ENCODE results near the gene SGMS1.
A peak's percentile ranks its signal among the peaks of the same experiment; 100 is the strongest.
"Not testable (repeated sequence)": the region's sequence is repeated elsewhere in the genome, so short reads cannot be mapped to it uniquely, and the experiment has no call there.

The SGMS1 gene

DNA sequence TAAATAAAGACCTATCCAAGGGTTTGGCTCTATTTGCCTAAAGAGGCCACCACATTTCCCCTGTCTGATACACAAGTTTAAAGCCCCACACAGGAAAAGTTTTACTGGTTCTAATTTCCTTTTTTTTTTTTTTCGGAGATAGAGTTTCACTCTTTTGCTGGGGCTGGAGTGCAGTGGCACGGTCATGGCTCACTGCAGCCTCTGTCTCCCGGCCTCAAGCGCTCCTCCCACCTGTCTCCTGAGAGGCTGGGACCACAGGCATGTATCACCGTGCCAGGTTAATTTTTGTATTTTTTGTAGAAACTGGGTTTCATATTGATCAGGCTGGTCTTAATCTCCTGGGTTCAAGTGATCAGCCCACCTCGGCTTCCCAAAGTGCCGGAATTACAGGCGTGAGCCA lies 319.1 kb downstream of the SGMS1 start:
- DNase-seq (ENCODE audit: low spot score) = no peak

DNA sequence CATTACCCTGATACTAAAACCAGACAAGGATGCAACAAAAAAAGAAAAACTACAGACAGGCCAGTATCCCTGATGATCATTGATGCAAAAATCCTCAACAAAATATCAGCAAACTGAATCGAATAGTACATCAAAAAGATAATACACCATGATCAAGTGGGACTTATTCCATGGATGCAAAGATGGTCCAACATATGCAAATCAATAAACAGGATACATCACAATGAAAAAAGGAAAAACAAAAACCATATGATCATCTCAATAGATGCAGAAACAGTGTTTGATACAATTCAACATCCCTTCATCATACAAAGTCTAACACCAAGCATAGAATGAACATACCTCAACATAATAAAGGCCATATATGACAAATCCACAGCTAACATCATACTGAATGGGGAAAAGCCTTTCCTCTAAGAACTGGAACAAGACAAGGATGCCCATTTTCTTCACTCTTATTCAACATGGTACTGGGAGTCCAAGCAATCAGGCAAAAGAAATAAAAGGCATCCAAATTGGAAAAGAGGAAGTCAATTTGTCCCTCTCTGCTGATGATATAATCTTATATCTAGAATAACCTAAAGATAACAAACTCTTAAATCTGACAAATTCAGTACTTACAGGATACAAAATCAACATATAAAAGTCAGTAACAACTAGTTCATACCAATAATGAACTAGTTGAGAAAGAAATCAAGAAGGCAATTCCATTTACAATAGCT lies 323.6 kb downstream of the SGMS1 start:
- no peak for DNase-seq (ENCODE audit: low spot score)

DNA sequence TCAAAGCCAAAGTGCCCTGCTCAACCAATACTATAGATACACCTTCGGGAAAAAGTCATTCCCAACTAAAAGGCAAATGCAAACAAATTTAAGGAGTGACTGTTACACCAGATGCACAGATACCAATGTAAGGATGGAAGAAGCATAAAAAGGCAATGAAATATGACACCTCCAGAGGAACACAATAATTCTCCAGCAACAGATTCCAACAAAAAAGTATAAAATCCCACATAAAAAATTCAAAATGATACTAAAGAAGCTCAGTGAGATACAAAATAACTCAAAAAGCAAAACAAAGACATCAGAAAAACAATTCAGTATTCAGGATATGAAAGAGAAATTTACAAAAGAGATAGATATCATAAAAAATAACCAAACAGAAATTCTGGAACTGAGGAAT lies 328.4 kb downstream of the SGMS1 start:
- DNase-seq (ENCODE audit: low spot score) = no peak

DNA sequence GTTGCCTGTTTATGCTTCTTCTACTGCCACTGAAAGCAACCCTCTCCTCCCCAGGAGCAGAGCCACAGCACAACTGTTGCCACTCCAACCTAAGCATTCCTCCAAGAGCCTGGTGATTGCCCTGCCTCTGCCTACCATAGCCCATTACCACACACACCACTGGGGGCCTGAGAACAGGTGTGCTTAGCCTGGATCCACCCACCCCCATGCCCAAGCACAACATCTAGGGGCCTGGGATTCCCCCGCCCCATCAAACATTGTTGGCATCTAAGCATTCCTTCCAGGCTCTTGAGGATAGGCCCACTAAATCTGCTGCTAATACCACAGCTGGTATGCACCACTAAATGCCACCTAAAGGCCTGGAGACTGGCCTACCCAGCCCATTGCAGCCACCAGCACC lies 329.2 kb downstream of the SGMS1 start:
- no peak for DNase-seq (ENCODE audit: low spot score)

DNA sequence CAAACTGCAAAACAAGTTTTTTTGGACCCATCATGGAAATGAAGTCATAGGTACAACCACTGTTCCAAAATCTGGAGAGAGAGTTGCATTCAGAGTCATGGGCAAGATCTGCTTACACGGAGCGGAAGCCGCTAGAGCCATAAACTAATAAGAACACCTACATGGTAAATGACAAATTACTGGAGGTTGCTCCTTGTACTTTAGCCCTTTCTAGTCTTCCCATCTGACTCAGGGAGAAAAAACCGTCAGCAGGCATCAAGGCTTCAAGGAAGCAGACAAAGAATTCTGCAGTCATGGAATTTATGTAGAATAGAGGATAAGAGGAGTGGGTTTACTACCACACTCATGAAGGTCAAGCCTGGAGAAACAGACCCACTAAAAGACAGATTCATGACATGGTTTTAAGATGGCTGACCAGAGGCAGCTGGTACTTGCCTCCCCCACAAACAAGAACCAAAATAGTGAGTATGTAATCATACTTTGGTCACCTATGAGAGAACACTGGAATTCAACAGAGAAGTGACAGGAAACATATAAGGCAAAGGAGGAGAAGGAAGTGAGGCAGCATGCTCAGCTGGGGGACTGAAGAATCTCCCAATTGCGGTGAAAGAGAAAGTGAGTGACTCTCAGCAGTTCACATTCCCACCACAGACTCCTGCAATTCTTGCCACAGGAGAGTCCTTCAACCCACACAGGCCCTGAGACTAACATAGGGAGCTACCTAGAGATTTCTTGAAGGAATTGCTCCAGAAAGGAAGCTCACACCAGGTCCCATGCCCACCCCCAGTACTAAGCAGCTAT lies 330.0 kb downstream of the SGMS1 start:
- DNase-seq (ENCODE audit: low spot score) = peak; percentile 43

DNA sequence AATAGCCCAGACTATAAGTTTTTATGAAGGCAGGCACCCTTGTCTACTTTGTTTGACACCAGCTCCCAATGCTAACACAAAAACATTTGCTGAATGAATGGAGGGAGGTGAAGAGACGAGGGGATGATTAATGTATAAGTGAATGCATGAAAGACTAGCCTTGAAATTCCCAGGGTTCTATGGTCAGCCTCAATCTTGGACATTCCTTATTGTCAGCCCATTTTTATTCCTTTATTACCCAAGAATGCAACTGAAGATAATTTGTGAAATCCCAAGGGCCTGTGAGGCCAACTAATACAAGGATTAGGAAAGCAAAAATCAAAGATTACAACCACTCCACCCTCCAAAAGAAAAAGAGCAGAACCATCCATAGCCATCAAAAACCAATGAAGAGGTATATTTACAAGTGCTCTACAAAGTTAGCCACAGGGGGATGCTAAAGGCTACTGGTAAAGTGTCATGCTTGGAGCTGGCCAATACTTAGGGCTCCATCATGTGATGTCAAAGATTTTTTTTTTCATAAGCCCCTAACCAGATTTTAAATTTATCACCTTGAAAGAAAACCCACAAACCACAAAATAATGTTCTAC lies 332.4 kb downstream of the SGMS1 start:
- DNase-seq (ENCODE audit: low spot score) = peak; percentile 3

DNA sequence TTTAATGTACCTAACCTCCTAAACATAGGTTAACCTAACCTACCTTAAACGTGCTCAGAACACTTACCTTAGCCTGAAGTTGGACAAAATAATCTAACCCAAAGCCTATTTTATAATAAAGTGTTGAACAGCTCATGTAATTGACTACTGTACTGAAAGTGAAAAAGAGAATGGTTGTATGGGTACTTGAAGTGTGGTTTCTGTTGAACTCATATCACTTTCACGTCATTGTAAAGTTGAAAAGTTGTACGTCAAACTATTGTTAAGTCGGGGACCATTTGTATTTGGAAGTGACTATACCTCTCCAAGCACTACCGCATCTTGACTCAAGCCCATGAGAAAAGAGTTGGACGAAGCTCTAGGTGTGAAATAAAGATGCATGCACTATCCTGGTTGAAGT lies 334.6 kb downstream of the SGMS1 start:
- DNase-seq (ENCODE audit: low spot score) = no peak

DNA sequence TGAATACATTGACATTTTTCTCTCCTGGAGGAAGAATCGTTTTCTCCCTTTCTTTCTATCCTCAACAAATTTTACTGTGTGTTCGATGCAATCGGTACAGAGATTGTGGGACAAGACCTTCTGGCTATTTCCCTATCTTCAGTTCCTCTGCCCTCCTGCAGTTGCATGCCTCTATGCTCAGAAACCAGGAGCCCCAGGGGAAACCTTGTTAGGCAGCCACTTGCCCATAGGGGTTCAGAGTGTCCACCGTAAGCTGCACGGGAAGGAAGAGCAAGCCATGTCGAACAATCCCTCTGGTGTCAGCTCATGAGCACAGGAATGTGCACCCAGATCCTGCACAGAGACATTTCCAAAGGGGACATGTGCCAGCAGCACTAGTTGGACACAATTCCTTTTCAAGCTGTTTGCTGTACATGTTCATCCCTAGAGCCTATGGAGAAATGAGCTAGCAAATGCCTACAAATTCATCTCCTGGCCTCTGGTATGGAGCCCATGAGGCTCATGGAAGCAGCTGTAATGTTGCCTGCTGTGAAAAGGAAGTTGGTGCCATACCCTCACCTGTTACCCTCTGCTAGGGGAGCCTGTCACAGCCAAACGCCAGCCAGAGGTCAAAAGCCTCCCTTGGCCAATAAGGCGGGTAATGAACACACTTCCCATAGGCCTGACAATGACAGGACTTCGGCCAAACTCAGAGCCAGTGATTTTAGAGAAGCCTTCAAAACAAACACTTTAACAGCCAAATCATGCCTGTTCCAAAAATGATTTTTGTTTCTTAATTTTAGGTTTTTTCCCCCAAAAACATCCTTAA lies 336.6 kb downstream of the SGMS1 start:
- no peak for DNase-seq (ENCODE audit: low spot score)

DNA sequence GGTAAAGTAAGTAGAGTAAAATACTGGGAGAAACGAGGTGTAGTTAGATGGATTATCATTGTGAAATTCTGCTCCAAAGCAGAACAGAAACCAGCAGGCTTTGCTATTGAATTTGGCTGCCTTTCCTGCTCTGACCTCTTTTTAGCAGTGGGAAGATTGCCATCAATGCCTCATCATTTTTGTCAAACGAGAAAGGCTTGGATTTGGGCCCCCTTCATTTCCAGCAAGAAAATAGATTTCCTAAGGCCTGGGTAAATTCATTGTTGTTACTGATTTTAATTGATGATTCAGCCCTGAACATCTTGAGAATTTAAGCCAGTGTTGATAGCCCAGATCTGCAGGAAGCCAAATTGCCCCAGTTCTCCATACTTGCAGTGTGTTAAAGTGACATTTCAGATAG lies 337.2 kb downstream of the SGMS1 start:
- no peak for DNase-seq (ENCODE audit: low spot score)

DNA sequence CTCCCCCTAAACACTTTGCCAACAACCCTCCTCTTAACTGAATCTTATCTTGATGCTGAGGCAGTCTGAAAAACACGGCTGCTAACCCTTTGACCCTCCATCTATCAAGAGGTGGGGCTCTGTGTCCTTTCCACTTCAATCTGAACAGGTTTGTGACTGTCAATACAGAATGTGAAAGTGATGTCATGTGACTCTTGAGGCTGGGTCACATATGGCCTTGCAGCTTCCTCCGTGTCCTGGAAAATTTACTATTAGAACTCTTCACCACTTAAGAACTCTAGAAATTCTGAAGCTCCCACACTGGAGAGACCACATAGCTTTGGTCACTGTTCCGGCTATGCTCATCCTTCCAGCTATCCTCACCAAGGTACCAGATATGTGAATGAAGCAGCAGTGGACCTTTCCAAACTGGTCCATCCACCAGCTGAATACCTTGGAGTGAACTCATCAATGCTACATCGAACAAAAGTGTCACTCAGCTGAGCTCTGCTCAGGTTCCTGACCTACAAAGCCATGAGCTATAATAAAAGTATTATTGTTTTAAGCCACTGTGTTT lies 341.7 kb downstream of the SGMS1 start:
- no peak for DNase-seq (ENCODE audit: low spot score)

DNA sequence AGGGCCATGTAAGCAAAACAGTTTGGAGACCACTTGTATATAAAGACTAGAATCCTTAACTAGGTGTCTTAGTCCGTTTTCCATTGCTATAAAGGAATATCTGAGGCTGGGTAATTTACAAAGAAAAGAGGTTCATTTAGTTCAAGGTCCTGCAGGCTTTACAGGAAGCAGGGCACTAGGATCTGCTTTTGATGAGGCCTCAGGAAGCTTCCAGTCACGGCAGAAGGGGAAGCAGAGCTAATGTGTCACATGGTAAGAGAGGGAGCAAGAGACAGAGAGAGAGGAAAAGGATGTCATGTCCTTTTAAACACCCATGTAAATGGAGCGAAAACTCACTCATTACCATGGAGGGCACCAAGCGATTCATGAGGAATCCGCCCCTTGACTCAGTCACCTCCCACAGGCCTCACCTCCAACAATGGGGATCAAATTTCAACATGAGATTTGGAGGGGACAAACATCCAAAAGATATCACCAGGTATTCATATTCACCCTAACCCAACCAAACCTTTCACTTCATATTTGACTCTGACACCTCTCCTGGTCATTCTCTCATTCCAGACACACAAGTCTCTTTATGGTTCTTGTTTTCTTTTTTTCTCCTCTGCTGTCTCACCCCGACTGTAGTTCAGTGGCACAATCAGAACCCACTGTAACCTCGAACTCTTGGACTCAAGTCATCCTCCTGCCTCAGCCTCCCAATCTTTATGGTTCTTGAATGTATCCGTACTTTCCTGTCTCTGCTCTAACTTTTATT lies 342.4 kb downstream of the SGMS1 start:
- DNase-seq (ENCODE audit: low spot score) = no peak

DNA sequence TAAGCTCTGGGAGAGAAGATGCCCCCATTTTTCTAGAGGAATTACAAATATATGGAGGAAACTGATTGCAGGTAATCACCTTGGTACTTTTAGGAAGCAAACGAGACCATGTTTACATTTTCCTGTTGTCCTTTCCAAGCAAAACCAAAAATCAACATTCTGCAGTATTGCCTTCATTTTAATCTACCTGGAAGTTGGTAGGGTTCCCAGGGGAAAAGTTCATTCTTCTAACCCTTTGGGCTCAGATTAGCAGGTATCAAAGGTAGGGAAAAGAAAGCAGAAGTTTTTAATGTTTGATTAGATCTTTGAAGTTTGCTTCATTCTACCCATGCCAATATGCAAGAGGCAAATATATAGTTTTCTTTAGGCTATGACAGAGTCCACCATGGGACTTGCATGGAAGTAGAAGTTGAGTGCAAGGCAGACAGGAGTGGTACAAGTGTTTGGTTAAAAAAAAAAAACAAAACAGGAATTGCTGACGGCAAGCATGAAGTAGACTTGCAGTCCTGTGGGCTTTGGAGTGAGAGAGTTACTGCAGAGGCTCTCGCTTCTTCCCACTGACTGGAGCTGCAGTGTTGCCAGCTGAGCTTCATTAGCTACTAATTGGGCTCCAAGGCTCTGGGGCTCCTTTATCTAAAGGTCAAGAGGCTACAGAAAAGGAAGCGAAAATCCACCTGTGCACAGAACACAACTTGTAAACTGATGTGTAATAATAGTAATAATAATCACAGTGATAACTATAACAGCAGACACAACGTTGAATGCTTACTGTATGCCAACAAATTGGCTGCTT lies 343.5 kb downstream of the SGMS1 start:
- DNase-seq (ENCODE audit: low spot score) = no peak

DNA sequence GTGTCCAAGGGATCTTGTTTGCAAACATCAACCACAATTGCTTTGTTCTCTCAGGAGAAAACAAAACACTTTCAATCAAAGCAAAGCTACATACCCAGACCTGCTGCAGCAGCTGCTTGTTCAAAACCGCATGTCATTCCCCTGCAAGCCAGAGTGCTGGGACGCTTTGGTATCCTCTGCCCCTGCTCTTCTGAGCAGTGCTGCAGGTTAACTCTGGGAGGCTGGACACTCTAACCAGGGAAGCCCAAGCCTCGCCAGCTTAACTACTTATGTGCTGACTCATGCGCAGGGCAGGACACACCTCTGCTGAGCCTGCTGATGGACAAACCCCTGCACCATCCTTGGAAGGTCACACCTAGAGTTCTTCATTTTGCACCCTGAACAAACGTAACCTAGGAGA lies 344.3 kb downstream of the SGMS1 start:
- peak; percentile 53 for DNase-seq (ENCODE audit: low spot score)

DNA sequence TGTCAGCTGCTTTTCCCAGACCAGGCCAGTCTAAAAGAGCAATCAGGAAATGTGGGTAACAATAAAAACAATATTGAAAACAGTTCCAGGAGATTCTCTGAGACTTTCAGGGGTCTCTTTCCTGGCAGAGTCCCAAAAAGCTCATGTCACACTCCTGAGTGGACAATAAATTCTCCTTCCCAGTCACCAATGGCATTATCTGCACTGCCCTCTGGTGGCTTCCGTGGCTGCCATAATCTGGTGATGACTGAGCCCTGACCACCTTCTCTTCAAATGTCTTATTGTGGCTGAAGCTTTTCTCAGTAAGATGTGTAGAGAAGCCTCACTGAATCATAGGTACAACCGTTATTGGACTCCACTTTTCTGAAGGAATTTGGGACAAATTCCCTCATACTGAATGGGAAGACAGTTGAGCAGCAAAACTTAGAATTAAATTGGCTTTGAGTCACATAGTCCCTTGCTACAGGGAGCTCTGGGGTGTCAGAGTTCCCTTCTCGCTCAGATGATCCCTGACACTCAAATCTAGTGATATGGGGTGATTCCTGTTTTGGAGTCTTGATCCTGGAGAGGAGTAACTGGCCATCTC lies 348.0 kb downstream of the SGMS1 start:
- peak; percentile 29 for DNase-seq (ENCODE audit: low spot score)

DNA sequence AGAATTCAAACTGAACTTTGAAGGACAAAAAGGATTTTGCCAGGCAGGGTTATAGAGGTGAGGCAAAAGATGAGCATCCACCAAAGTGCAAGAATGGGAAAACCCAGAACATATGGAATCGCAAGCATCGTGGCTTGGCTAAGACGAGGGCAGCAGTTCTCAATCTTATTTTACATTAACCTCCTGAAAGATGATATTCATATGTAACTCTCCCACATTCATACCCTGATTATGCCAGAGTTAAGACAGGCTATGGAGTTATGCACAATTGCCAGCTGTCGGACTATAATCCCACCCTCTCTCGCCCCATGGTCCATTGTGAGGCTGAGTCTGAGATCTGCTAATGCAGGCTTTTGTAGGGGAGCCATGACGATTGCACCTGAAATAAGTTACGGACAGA lies 351.2 kb downstream of the SGMS1 start:
- no peak for DNase-seq (ENCODE audit: low spot score)

DNA sequence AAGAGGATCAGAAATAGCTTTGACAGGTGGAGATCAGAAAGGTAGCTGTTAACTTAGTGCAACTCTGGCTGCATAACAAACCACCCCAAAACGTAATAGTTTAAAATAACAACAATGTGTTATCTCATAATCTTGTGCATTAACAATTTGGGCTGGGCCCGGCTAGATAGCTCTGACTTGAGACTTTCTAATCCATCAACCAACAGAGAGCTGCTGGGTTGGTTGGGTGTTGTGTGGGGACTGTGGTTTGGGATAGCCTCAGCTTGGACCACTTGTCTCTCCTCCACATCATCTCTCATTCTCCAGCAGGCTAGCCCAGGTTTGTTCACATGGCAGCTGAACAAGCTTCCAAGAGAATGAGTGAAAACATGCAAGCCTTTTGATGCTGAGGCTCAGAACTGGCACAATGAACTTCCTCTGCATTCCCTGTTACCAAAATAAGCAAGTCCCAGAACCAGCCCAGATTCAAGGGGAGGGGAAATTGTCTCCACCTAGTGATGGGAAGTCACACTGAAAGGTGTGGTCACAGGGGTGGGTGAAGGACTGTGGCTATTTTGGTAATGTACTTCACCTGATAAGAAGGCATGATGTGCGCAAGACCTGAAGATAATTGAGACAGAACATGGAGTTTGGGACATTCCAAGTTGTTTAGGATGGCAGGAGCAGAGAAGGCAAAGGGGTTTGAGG lies 352.0 kb downstream of the SGMS1 start:
- DNase-seq (ENCODE audit: low spot score) = no peak

DNA sequence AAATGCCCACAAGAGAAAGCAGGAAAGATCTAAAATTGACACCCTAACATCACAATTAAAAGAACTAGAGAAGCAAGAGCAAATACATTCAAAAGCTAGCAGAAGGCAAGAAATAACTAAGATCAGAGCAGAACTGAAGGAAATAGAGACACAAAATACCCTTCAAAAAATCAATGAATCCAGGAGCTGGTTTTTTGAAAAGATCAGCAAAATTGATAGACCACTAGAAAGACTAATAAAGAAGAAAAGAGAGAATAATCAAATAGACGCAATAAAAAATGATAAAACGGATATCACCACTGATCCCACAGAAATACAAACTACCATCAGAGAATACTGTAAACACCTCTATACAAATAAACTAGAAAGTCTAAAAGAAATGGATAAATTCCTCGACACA lies 355.9 kb downstream of the SGMS1 start:
- not testable (repeated sequence) for DNase-seq (ENCODE audit: low spot score)

DNA sequence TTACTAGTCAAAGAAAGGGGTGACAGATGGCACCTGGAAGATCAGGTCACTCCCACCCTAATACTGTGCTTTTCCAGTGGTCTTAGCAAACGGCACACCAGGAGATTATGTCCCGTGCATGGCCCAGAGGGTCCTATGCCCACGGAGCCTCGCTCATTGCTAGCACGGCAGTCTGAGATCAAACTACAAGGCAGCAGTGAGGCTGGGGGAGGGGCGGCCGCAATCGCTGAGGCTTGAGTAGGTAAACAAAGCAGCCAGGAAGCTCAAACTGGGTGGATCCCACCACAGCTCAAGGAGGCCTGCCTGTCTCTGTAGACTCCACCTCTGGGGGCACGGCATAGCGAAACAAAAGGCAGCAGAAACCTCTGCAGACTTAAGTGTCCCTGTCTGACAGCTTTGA lies 361.1 kb downstream of the SGMS1 start:
- DNase-seq (ENCODE audit: low spot score) = not testable (repeated sequence)

DNA sequence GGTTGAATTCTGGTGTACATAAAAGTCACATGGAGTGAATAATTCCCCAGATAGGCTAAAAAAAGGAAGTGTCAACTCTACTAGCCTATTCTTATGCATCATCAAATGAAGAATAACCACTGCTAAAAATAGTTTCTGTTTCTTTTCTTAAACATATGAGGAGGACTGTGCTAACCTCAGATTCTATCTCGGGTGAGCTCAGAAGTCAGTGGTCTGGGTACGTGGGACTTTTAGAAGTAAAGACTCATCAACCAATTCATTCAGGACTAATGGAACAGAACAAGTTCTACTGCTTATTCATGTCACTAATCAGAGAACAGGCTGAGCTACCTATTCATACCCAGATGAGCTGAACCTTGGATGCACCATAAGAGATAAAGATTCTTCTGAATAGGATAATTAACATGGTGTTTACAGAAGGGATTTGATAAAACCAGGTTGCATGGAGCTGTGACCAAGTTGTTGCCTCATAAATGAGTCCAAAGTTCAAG lies 362.9 kb downstream of the SGMS1 start:
- peak; percentile 66 for DNase-seq (ENCODE audit: low spot score)

Data from kidney tubule cell (primary cell).